Measurements from ENCODE around the gene HOXC6.

Gene HOXC6

DNA sequence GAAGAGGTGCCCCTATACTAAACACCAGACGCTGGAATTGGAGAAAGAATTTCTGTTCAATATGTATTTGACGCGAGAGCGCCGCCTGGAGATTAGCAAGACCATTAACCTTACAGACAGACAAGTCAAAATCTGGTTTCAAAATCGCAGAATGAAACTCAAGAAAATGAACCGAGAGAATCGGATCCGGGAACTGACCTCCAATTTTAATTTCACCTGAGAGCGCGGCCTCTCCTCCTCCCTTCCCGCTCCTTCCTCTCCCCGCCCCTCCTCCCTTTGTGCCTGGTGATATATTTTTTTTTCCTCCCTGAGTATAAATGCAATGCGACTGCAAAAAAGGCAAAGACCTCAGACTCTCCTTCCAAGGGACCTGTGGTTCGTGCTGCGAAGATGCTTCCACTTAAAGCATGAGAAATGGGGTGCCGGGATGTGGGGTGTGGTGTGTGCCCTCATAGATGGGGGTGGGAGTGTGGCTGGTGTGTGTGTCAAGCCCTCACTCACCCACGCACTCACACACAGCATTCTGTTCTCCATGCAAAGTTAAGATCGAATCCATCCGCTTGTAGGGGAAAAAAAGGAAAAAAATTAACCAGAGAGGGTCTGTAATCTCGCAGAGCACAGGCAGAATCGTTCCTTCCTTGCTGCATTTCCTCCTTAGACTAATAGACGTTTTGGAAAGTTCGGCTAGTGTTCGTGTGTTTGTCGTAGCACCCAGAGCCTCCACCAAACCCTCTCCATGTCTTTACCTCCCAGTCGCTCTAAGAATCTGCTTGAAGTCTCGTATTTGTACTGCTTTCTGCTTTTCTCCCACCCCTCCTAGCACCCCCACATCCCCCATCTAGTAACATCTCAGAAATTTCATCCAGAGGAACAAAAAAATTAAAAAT, 38.8 kb upstream of the HOXC6 start:
- DNase-seq (ENCODE audit: low read depth in 2 of 2, low spot score in 1 of 2) = no peak

GRCh38 chr12:53990311-53991076, 37.7 kb upstream of the HOXC6 start:
- no peak for DNase-seq (ENCODE audit: low read depth in 2 of 2, low spot score in 1 of 2)

GRCh38 chr12:53991077-53991460, 37.2 kb upstream of the HOXC6 start:
- no peak for DNase-seq (ENCODE audit: low read depth in 2 of 2, low spot score in 1 of 2)

GRCh38 chr12:53992377-53992889, 35.8 kb upstream of the HOXC6 start:
- no peak for DNase-seq (ENCODE audit: low read depth in 2 of 2, low spot score in 1 of 2)

GRCh38 chr12:53993162-53994008, 34.9 kb upstream of the HOXC6 start:
- no peak for DNase-seq (ENCODE audit: low read depth in 2 of 2, low spot score in 1 of 2)

DNA sequence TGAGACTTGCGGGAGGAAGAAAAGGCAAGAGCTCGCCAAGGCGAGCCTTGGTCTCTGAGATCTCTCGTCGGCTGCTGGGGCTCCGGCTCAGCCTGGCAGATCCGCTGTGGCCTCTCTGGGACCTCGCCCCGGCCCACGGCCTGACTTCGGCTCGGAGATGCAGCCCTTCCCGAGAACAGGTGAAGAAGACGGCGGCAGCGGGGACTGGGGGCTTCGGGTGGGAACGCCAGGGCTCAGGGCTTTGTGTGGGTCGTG, 34.3 kb upstream of the HOXC6 start:
- DNase-seq (ENCODE audit: low read depth in 2 of 2, low spot score in 1 of 2) = no peak

DNA sequence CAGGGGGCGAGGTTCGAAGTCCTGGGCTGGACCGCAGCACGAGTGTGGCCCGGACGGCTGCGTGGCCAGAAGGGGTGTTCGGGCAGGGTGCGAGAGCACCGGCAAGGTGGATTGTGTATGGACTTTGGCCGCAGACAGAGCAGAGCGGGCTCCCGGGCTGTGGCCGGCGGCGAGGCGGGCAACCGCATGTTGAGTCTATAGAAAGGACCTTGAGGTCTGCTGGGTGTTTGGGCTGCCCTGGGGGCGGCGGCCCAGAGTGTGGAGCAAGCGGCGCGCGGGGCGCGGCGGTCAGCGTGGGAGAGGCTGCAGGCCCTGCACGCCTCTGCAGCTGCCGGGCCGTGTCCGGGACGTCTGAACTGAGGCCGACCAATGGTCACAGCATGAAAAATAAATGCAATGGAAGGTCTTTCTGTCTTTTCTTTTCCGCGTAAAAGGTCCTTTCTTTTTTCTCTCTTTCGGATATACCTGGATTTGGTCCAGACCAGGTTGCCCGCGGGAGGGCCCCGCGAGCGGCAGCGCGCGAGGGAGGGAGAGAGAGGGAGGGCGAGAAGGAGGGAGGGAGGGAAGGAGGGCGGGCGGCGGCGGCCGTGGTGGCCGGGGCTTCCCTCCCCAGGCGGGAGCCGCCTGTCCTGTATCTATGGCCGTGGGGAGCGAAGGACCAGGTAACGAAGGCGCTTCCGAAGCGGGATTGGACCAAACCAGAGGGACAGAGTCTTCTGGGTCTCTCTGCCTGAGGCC, 33.8 kb upstream of the HOXC6 start:
- DNase-seq (ENCODE audit: low read depth in 2 of 2, low spot score in 1 of 2) = no peak

- DNase-seq (ENCODE audit: low read depth in 2 of 2, low spot score in 1 of 2) = no peak
Observed at GRCh38 chr12:53995002-53995377, 33.2 kb upstream of the HOXC6 start.

DNA sequence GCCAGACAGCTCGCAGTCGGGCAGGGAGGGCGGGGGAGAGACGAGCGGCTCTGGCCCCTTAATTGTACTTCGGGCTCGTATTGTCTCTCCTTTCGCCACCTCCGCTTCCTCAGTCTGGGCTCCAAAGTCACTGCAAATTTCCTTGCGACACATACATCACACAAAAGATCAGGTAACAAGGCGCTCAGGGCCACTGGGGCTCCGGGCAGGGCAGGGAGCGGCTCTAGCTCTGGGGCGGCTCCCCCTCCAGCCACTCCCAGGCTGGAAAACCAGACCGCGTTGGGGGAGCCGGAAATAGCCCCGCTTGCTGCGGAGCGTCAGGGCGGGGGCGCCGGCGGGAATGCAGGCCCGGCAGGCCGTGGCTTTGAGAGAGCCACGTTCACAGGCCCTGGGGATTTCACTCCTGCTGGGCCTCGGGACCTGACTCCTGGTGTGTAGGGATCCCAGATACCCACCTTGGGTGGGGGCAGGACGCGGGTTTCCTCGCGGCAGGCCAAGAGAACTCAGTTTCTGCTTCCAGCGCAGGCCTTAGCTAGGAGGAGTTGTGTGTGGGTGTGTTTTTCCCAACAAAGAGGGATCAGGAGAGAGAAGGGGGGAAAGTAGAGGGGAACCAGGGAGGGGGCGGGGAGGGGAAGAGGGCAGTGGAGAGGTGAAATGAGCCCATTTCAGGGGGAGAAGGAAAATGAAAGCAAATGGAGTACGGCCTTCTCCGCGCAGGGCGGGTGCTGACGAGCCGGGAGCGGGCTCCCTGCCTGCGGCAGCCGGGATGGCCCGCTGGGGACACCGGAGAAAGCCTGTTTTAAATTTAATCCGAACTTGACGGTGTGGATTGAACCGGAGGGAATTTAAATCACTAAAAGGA, 32.6 kb upstream of the HOXC6 start:
- DNase-seq (ENCODE audit: low read depth in 2 of 2, low spot score in 1 of 2) = no peak

- no peak for DNase-seq (ENCODE audit: low read depth in 2 of 2, low spot score in 1 of 2)
Observed at GRCh38 chr12:53996240-53997203, 31.7 kb upstream of the HOXC6 start.

DNA sequence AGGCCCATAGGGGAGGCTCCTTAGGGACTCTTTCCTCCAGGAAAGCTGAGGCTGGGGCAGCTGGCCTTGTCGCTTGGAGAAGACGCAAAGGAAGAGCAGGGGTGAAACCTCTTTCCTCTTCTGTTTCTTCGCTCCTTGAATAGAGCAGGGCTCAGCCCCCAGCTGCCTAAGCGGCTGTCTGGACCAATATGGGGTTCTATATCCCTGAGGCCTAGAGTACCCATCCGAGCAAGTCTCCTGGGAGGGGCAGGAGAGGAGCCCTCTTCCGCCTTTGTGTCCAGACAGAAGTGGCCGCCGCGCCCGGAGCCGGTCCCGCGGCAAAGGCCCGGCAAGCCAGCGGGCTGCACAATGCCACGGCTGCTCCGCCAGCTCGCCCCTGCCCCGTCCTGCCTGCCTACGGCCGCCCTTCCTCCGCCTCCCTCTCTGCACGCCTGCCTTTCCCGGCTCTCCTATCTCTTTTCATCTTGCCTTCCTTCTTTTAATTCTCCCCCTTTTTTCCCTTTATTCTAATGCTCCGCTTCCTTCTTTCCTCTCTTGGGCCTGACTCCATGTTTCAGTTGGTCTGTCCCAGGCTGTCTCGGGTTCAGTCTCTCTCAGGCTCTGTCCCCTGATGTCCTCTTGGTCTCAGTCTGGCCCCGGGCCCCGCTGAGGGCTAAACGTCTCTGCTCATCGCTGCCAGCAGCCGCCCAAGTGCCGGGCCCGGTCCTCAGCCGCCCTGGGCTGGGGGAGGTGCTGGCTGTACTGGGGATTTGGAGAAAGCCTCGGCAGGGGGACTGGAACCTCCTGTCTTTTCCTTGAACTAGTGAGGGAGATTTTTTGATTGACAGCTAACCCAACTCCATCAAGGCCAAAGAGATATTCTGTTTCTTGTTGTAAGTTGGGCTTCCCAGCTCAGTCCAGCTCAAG, 30.8 kb upstream of the HOXC6 start:
- no peak for DNase-seq (ENCODE audit: low read depth in 2 of 2, low spot score in 1 of 2)

GRCh38 chr12:53998110-53998899, 29.9 kb upstream of the HOXC6 start:
- DNase-seq (ENCODE audit: low read depth in 2 of 2, low spot score in 1 of 2) = no peak

DNA sequence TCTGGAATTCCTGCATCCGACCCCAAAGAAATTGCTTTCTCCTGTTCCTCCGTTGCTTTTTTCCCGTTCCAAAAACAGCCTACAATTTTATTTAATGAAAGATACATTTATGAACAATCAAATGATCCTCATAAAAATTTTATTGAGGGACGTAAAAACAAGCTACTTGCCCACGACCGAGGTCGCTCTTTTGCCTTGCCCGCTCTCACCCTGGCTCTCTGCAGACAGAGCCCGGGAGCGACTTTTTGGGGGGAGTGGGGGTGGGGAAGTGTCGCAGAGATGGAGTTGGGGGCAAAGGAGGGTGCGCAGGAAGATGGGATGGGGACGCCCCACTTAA, 29.4 kb upstream of the HOXC6 start:
- no peak for DNase-seq (ENCODE audit: low read depth in 2 of 2, low spot score in 1 of 2)

- no peak for DNase-seq (ENCODE audit: low read depth in 2 of 2, low spot score in 1 of 2)
Observed at GRCh38 chr12:53999559-54000115, 28.6 kb upstream of the HOXC6 start.

- DNase-seq (ENCODE audit: low read depth in 2 of 2, low spot score in 1 of 2) = no peak
Observed at GRCh38 chr12:54000116-54001114, 27.8 kb upstream of the HOXC6 start, which contains the start of gene HOXC9. HOXC9 (plus strand) TSS chr12:54000161; CDS start chr12:54000189, 28 bp downstream.

Measured in stimulated activated CD8-positive, alpha-beta memory T cell treated with anti-CD3 and anti-CD28 coated beads, Interleukin-4, amount 100 ng/mL, for 4 hours (primary cell).